Glutamatergic neuron (in vitro differentiated cells): ENCODE results near the gene NPR3. TPM values are rescaled to one million over a fixed set of nuclear protein-coding genes. Genes with fewer than 3 reads are reported as not detected.

Source experiments
- DNase-seq: peaks from one replicate; pipeline ENCODE4 v3.0.0; 2022
- H3K27ac Mint-ChIP-seq: one replicate; pipeline ENCODE4 v1.8.0; 2020; ENCODE audit warnings: mild to moderate bottlenecking, mixed read lengths, inconsistent platforms; ENCODE audit not compliant: unreplicated experiment
- H3K27me3 Mint-ChIP-seq: one replicate; pipeline ENCODE4 v1.8.0; 2020; ENCODE audit warnings: mild to moderate bottlenecking, moderate library complexity, mixed read lengths, inconsistent platforms; ENCODE audit not compliant: unreplicated experiment
- H3K36me3 Mint-ChIP-seq: one replicate; pipeline ENCODE4 v1.8.0; 2020; ENCODE audit warnings: mild to moderate bottlenecking, mixed read lengths, inconsistent platforms; ENCODE audit not compliant: unreplicated experiment
- H3K4me1 Mint-ChIP-seq: one replicate; pipeline ENCODE4 v1.8.0; 2020; ENCODE audit warnings: mild to moderate bottlenecking, low read depth, mixed read lengths, inconsistent platforms; ENCODE audit not compliant: unreplicated experiment
- H3K4me3 Mint-ChIP-seq: one replicate; pipeline ENCODE4 v1.8.0; 2020; ENCODE audit warnings: mild to moderate bottlenecking, mixed read lengths, inconsistent platforms; ENCODE audit not compliant: unreplicated experiment
- H3K9me3 Mint-ChIP-seq: one replicate; pipeline ENCODE4 v1.8.0; 2020; ENCODE audit warnings: mild to moderate bottlenecking, moderate library complexity, mixed read lengths, inconsistent platforms; ENCODE audit not compliant: unreplicated experiment
- total RNA-seq: library from RNA; stranded (reverse); fragmentation: NEBNext Ultra II Directional; extraction: Animal tissue kit (Norgen Biotek cat#: 25700); gene quantifications from one replicate; pipeline ENCODE4 v1.2.1, GENCODE V29; 2021; ENCODE audit not compliant: unreplicated experiment
- TF ChIP-seq, protein P1 (sequence below): fragments of 200-600 bp; sonication (generic); IDR thresholded peaks from one replicate; pipeline ENCODE4 v1.5.0; 2021; ENCODE audit not compliant: partially characterized antibody, unreplicated experiment

Gene NPR3
- total RNA-seq, 1 donor from 2014 or later, result not detected

DNA sequence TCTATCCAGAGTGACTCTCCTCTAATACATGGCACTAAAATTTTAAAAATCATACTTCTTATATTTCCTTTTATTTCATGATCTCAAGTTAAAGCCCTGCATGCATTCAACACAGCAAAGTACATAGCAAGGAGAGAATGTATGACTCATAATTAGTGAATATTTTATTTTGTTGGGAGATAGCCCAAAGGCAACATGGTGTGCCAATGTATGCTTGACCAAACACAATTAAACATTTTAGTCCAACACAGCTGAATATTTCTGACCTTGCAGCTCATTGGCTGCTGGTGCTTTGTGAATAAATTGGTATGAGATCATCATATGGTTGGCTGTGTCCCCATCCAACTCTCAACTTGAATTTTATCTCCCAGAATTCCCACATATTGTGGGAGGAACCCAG is 103.5 kb downstream of the NPR3 start:
- Mint-ChIP-seq H3K27me3 (no peaks in the 10 kb centered on the region), H3K4me1 (no peaks in the 10 kb centered on the region), H3K36me3 (no peaks in the 10 kb centered on the region), H3K4me3 (no peak overlapping the region), H3K27ac (no peak overlapping the region), H3K9me3 (no peaks in the 10 kb centered on the region)
- TF ChIP-seq, protein P1, sequence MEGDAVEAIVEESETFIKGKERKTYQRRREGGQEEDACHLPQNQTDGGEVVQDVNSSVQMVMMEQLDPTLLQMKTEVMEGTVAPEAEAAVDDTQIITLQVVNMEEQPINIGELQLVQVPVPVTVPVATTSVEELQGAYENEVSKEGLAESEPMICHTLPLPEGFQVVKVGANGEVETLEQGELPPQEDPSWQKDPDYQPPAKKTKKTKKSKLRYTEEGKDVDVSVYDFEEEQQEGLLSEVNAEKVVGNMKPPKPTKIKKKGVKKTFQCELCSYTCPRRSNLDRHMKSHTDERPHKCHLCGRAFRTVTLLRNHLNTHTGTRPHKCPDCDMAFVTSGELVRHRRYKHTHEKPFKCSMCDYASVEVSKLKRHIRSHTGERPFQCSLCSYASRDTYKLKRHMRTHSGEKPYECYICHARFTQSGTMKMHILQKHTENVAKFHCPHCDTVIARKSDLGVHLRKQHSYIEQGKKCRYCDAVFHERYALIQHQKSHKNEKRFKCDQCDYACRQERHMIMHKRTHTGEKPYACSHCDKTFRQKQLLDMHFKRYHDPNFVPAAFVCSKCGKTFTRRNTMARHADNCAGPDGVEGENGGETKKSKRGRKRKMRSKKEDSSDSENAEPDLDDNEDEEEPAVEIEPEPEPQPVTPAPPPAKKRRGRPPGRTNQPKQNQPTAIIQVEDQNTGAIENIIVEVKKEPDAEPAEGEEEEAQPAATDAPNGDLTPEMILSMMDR, result no peak
- DNase-seq, result no peak

DNA sequence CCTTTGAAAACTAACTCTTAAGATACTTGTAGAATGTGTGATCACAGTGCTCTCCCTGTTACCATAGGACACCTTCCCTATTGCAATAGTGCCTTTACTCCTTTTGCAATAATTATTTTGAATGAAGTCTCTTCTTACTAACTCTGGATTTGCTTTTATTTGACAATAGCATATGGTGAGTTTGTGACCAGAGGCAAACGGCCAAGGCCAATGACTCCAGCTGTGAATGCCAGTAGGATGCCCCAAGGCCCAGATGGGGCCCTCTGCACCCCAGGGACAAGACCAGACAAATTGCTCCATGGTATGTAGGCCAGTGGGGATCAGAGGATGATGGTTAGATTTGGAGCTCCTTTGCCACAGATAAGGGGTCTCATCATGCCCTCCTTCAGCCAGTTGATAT is 116.9 kb downstream of the NPR3 start:
- H3K27ac Mint-ChIP-seq, result no peak overlapping the region
- no peaks in the 10 kb centered on the region for H3K27me3 Mint-ChIP-seq
- no peaks in the 10 kb centered on the region for H3K36me3 Mint-ChIP-seq
- no peak overlapping the region for H3K4me3 Mint-ChIP-seq
- no peak for DNase-seq
- H3K9me3 Mint-ChIP-seq, result no peaks in the 10 kb centered on the region
- H3K4me1 Mint-ChIP-seq, result no peaks in the 10 kb centered on the region
- TF ChIP-seq, protein P1, result no peak

DNA sequence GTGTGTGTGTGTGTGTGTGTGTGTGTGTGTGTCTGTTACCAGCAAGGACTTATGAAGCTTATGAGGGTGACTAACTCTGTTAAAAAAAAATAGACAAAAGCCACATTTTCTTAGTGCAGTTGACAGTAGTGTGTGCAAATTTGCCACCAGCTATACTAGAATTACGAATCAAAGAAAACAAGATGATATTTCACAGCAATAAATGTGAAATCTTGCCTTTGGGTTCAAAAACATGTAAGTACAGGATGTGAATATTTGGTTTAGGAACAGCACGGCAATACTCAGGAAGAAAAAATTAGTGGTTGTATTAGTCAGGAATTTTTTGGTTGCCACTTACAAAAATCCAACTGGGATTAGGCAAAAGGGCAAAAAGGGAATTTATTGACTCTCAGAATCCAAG is 117.4 kb downstream of the NPR3 start:
- Mint-ChIP-seq H3K36me3 (no peaks in the 10 kb centered on the region), H3K4me1 (no peaks in the 10 kb centered on the region), H3K27ac (no peak overlapping the region), H3K4me3 (no peak overlapping the region), H3K9me3 (no peaks in the 10 kb centered on the region), H3K27me3 (no peaks in the 10 kb centered on the region)
- no peak for DNase-seq
- TF ChIP-seq, protein P1, result no peak

DNA sequence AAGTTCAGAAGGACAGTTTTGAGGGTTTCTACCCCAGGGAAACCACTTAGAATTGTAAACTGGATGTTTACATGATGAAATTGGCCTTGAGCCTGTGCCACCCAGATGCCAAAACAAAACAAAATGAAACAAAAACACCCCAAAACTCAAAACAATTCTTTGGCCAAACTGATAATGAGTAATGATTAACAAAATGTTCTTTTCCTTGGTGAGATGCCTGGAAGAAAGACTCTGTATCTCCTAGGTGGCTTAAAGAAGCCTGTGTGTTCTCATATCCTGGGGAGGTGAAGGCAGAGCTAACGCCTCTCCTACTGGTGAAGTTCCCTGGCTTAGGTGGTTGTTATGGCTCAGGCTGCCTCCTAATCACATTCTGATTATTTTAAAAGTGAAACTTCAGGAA is 120.5 kb downstream of the NPR3 start:
- no peaks in the 10 kb centered on the region for H3K27me3 Mint-ChIP-seq
- no peaks in the 10 kb centered on the region for H3K36me3 Mint-ChIP-seq
- no peak overlapping the region for H3K4me3 Mint-ChIP-seq
- DNase-seq, result no peak
- H3K4me1 Mint-ChIP-seq, result no peaks in the 10 kb centered on the region
- TF ChIP-seq, protein P1, result no peak
- no peaks in the 10 kb centered on the region for H3K9me3 Mint-ChIP-seq
- H3K27ac Mint-ChIP-seq, result no peak overlapping the region

DNA sequence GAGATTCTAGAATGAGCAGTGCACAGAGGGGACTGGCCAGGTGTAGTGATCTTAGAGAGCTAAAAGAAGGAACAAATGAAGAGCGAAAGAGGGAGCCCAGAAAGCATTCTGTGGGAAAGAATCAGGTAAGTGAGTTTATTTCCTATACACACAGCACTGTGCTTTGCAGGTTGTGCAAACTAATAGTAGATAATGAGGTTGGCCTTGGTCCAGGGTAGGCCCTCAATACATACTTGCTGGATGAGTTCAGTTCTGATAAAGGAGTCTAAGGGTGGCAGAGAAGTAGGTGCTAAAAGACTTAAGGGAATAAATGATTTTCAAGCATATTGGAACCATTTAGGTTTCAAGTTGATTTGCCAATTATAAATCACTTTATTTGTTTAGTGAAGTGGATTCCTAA is 122.0 kb downstream of the NPR3 start:
- no peaks in the 10 kb centered on the region for H3K27me3 Mint-ChIP-seq
- H3K4me1 Mint-ChIP-seq, result no peaks in the 10 kb centered on the region
- TF ChIP-seq, protein P1, result no peak
- no peak overlapping the region for H3K27ac Mint-ChIP-seq
- H3K36me3 Mint-ChIP-seq, result no peaks in the 10 kb centered on the region
- no peak overlapping the region for H3K4me3 Mint-ChIP-seq
- DNase-seq, result no peak
- H3K9me3 Mint-ChIP-seq, result no peaks in the 10 kb centered on the region
